HAP-1 (cell line): ENCODE results near the gene POLG.

Source experiments
- DNase-seq, 2 experiments: peaks; one replicate each; pipeline ENCODE4 v3.0.0-alpha.2; 2016 to 2020; ENCODE audit warnings: low spot score in 2 of 2
- H3K27me3 ChIP-seq: fragments of 250-450 bp; sonication (Bioruptor Pico); 2 replicates; pipeline ENCODE4 v1.5.1; 2020; ENCODE audit warnings: low read depth, mild to moderate bottlenecking, moderate library complexity
- H3K36me3 ChIP-seq: fragments of 250-450 bp; sonication (Bioruptor Pico); replicated peaks from 2 replicates; pipeline ENCODE4 v1.5.1; 2020; ENCODE audit warnings: mild to moderate bottlenecking
- H3K4me1 ChIP-seq: fragments of 250-450 bp; sonication (Bioruptor Pico); 2 replicates; pipeline ENCODE4 v1.5.1; 2020; ENCODE audit warnings: mild to moderate bottlenecking
- H3K4me3 ChIP-seq: fragments of 250-450 bp; sonication (Bioruptor Pico); 2 replicates; pipeline ENCODE4 v1.5.1; 2020; ENCODE audit warnings: mild to moderate bottlenecking, moderate library complexity
- H3K9me3 ChIP-seq: fragments of 250-450 bp; sonication (Bioruptor Pico); 2 replicates; pipeline ENCODE4 v1.5.1; 2020; ENCODE audit warnings: mild to moderate bottlenecking, moderate library complexity
- in situ Hi-C: fragments of 300-500 bp; cut with MboI; formaldehyde crosslinking; loops from 3 replicates; pipeline ENCODE4 v1.14.3; 2020; ENCODE audit warnings: low sequenced_read_pairs, inconsistent platforms, mixed read lengths

POLG gene

GRCh38 chr15:89356634-89357298 lies 22.1 kb upstream of the POLG start:
- Histone ChIP-seq H3K4me3 (no peak overlapping the region), H3K9me3 (no peaks in the 10 kb centered on the region), H3K36me3 (no peaks in the 10 kb centered on the region), H3K27me3 (peaks cover 59% of the 10 kb centered on the region), H3K4me1 (no peaks in the 10 kb centered on the region; the same call in 1 of the 2 replicates)
- in situ Hi-C loops: loop anchor here (5.0 kb wide), 1 partner anchor 116 kb away; no protein-coding TSS in a partner anchor
- no peak for DNase-seq

DNA sequence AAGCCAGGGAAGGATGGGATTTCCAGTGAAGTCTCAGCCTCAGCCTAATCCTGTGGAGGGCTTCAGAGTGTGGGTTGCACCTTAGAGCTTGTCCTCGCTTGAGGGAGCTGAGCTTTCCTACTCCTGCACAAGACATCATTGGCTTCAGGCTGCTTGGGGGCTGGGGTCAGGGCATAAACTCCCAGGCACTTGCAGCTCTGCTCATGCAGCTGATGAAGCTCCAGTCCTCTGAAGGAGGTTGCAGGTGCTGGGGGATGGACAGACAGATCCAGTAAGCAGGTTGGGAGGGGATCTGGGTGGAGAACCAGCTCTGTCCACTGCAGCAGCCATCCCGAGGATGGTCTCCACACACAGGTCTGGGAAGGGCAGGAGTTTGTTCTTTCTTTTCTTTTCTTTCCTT lies 19.4 kb upstream of the POLG start:
- Histone ChIP-seq H3K36me3 (no peaks in the 10 kb centered on the region), H3K27me3 (peaks cover 31% of the 10 kb centered on the region), H3K9me3 (no peaks in the 10 kb centered on the region), H3K4me1 (no peaks in the 10 kb centered on the region; the same call in 1 of the 2 replicates), H3K4me3 (no peak overlapping the region)
- no peak for DNase-seq
- in situ Hi-C loops: no loop called here

DNA sequence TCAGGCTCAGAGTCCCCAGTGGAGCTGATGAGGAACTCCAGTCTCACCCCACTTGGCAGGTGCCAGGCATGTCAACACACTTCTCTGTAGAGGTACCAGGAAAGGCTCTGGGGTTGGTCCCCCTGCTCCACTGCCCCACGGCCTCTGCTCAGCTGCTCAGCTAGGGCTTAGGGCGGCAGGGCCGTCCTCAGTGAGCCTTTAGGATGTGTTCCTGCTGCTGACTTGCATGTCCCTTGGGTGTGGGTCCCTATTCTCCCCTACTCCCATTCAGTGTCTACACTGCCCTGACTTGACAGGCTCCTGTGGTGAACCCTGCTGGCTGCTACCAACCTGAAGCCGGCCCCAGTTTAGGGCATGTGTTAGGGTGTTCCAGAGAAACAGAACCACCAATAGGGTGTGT lies 17.9 kb upstream of the POLG start:
- Histone ChIP-seq H3K27me3 (peaks cover 22% of the 10 kb centered on the region), H3K4me1 (no peaks in the 10 kb centered on the region), H3K4me3 (no peak overlapping the region), H3K9me3 (no peaks in the 10 kb centered on the region), H3K36me3 (no peaks in the 10 kb centered on the region)
- in situ Hi-C loops: no loop called here
- no peak for DNase-seq

GRCh38 chr15:89349206-89349558 lies 14.6 kb upstream of the POLG start:
- no peaks in the 10 kb centered on the region; the same call in 1 of the 2 replicates for H3K9me3 ChIP-seq
- in situ Hi-C loops: no loop called here

GRCh38 chr15:89346516-89347231 lies 12.1 kb upstream of the POLG start:
- no peaks in the 10 kb centered on the region for H3K36me3 ChIP-seq
- in situ Hi-C loops: no loop called here
- H3K4me3 ChIP-seq: no peak overlapping the region
- no peaks in the 10 kb centered on the region; the same call in 1 of the 2 replicates for H3K27me3 ChIP-seq
- DNase-seq: no peak
- H3K4me1 ChIP-seq: no peaks in the 10 kb centered on the region
- no peaks in the 10 kb centered on the region; the same call in 1 of the 2 replicates for H3K9me3 ChIP-seq

More at GRCh38 chr15:89349206-89349558, 14.6 kb upstream of the POLG start:
- H3K4me1 ChIP-seq: no peaks in the 10 kb centered on the region
- H3K27me3 ChIP-seq: 0 out of 2 replicates have a peak, but pooled peaks cover 3% of the 10 kb centered on the region
- DNase-seq: no peak
- no peaks in the 10 kb centered on the region for H3K36me3 ChIP-seq
- H3K4me3 ChIP-seq: no peak overlapping the region

- no peak overlapping the region for H3K4me3 ChIP-seq
- H3K4me1 ChIP-seq: no peaks in the 10 kb centered on the region
- no peaks in the 10 kb centered on the region for H3K36me3 ChIP-seq
- no peaks in the 10 kb centered on the region; the same call in 1 of the 2 replicates for H3K27me3 ChIP-seq
- H3K9me3 ChIP-seq: no peaks in the 10 kb centered on the region; the same call in 1 of the 2 replicates
- in situ Hi-C loops: no loop called here
- DNase-seq: no peak
These were observed 10.6 kb upstream of the POLG start for GRCh38 chr15:89345248-89345647.

GRCh38 chr15:89342840-89343239 lies 8.2 kb upstream of the POLG start:
- in situ Hi-C loops: no loop called here
- H3K9me3 ChIP-seq: no peaks in the 10 kb centered on the region; the same call in 1 of the 2 replicates
- no peak for DNase-seq
- no peaks in the 10 kb centered on the region for H3K4me1 ChIP-seq
- no peaks in the 10 kb centered on the region for H3K36me3 ChIP-seq
- H3K4me3 ChIP-seq: no peak overlapping the region
- no peaks in the 10 kb centered on the region; the same call in 1 of the 2 replicates for H3K27me3 ChIP-seq

DNA sequence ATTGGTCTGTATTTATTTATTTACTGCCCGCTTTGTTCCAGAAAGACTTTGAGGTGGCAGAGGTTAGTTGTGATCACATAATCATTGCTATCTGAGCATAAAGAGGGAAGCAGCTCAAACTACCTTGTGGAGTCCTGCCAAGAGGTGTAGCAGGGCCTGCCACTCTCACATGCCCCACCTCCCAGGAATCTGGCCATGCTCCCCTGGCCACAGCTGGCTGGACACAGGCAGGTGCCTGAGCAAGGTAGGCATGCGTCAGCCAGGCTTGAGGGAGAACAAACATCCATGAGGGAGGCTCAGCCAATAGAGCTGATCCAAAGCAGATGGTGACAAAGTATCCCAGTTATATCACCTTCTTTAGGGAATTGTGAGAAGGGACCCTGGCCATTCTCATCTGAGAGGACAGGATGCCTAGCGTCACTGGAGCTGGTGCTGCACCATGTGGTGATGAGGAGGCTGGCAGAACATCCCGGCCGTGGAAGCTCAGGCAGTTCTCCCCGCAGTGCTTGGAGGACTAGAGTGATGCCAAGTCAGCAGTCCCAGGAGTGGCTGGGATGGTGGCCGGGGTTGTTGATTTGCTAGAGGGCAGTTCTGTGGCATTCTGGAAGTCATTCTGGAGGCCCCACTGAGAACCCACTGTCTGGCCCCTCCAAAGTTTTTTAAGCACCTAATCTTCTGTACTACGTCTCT lies 6.8 kb upstream of the POLG start:
- no peak overlapping the region for H3K4me3 ChIP-seq
- H3K9me3 ChIP-seq: no peaks in the 10 kb centered on the region; the same call in 1 of the 2 replicates
- DNase-seq: no peak
- no peaks in the 10 kb centered on the region for H3K4me1 ChIP-seq
- H3K27me3 ChIP-seq: no peaks in the 10 kb centered on the region; the same call in 1 of the 2 replicates
- no peaks in the 10 kb centered on the region for H3K36me3 ChIP-seq
- in situ Hi-C loops: no loop called here

DNA sequence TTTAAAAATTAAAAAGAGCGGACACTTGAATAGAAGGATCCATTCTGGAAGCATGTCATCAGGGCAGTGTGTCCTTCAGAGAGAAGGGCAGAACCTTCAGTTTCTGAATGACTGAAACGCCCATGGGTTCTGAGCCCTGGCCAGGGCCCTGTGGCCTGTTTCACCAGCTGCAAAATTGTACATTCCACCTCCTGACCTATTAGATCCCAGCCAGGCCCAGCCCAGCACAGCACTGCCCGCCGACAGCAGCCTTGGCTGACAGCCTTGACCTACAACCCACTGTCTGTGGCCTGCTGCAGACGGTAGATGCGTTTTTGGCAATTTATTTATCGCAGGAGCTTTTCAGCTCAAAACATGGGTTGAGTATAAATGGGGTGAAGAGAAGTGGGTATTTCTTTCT lies 5.9 kb upstream of the POLG start:
- Histone ChIP-seq H3K4me1 (peaks cover 3% of the 10 kb centered on the region), H3K9me3 (no peaks in the 10 kb centered on the region), H3K4me3 (no peak overlapping the region), H3K27me3 (no peaks in the 10 kb centered on the region; the same call in 1 of the 2 replicates), H3K36me3 (no peaks in the 10 kb centered on the region)
- no peak for DNase-seq
- in situ Hi-C loops: no loop called here

- in situ Hi-C loops: no loop called here
- H3K27me3 ChIP-seq: no peaks in the 10 kb centered on the region; the same call in 1 of the 2 replicates
- DNase-seq: no peak
These were observed 3.4 kb upstream of the POLG start for GRCh38 chr15:89338036-89338435.

DNA sequence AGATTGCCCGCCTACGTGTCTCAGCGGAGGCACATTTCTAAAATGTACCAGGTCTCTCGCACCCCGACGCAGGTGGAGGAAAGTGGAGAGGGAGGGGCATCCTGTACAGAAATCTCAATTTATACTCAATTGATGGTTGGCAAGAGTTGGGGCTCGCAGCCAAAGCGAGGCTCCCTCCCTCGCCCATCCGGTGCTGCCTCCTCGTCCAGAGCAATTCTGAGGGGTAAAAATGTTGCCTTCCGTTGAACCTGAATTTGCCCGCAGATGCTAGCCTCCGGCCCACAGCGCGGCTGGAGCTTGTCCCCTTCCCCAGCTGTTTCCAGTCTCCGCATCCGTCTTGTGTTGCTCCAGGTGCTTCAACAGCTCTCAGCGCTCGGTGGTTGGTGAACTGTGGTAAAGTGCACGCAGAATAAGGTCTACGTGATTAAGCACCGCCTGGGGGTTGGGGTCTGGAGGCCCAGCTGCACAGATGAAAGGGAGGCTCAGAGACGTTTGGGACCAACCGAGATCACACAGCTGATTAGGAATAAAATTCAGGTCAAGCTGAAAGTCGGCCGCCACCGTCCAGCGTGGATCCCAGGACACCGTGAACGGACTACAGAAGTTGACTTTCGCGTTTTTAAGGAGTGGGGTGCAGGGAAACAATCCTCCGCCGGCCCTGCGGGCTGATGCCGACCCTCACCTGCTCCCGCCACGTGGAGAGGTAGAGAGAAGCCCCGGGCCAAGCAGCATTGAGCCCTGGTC lies 846 bp upstream of the POLG start:
- H3K9me3 ChIP-seq: no peaks in the 10 kb centered on the region
- in situ Hi-C loops: no loop called here
- H3K36me3 ChIP-seq: peaks cover 39% of the 10 kb centered on the region
- H3K4me3 ChIP-seq: peak overlapping the region; percentile 93
- H3K4me1 ChIP-seq: peaks cover 25% of the 10 kb centered on the region
- DNase-seq: no peak
- no peaks in the 10 kb centered on the region for H3K27me3 ChIP-seq

More at GRCh38 chr15:89338036-89338435, 3.4 kb upstream of the POLG start:
- Histone ChIP-seq H3K9me3 (no peaks in the 10 kb centered on the region), H3K4me3 (no peak overlapping the region), H3K4me1 (peaks cover 11% of the 10 kb centered on the region), H3K36me3 (peaks cover 15% of the 10 kb centered on the region)

- Histone ChIP-seq H3K9me3 (no peaks in the 10 kb centered on the region), H3K36me3 (peaks cover 53% of the 10 kb centered on the region), H3K4me3 (peak overlapping the region; percentile 93), H3K4me1 (peaks cover 25% of the 10 kb centered on the region), H3K27me3 (no peaks in the 10 kb centered on the region)
- DNase-seq: peak in 1 of 2 experiments; percentile 63
- in situ Hi-C loops: no loop called here
These were observed 590 bp downstream of the POLG start for GRCh38 chr15:89333959-89334509.
